ENCODE results near the gene TMEM128. TPM values are rescaled to one million over a fixed set of nuclear protein-coding genes. Genes with fewer than 3 reads are reported as not detected.

TMEM128 gene
- total and polyA plus RNA-seq, 8 donors, result 18.5 to 43.3 (median 40.4) TPM

- no peaks in the 10 kb centered on the region for H3K27me3 ChIP-seq
- peaks cover 0 to 65% of the 10 kb centered on the region in 2 donors for H3K36me3 ChIP-seq
- ATAC-seq, result no peak
- no peaks in the 10 kb centered on the region for H3K9me3 ChIP-seq
- peak overlapping the region in 1 of 2 donors; percentile 80 for H3K27ac ChIP-seq
- TF ChIP-seq CTCF (IDR thresholded peaks at IDR 0.05), result no peak
- H3K4me1 ChIP-seq, result peaks cover 0 to 6% of the 10 kb centered on the region in 2 donors
- intact Hi-C loops (cut with DNase I), result no loop called here
- no peak overlapping the region for H3K4me3 ChIP-seq
- no peak for DNase-seq
Observed at GRCh38 chr4:4270529-4270928, 22.5 kb upstream of the TMEM128 start.

- H3K27ac ChIP-seq, result peak overlapping the region; percentile 36 to 80
- no peak for TF ChIP-seq CTCF (IDR thresholded peaks at IDR 0.05)
- H3K9me3 ChIP-seq, result no peaks in the 10 kb centered on the region
- H3K4me3 ChIP-seq, result no peak overlapping the region
- peaks cover 0 to 58% of the 10 kb centered on the region in 2 donors for H3K36me3 ChIP-seq
- H3K4me1 ChIP-seq, result peaks cover 0 to 6% of the 10 kb centered on the region in 2 donors
- peak; percentile 68 for ATAC-seq
- H3K27me3 ChIP-seq, result no peaks in the 10 kb centered on the region
- no peak for DNase-seq
- intact Hi-C loops (cut with DNase I), result no loop called here
Observed at GRCh38 chr4:4269856-4270255, 21.8 kb upstream of the TMEM128 start.

- no peak for ATAC-seq
- H3K4me1 ChIP-seq, result peaks cover 0 to 6% of the 10 kb centered on the region in 2 donors
- DNase-seq, result no peak
- peaks cover 0 to 53% of the 10 kb centered on the region in 2 donors for H3K36me3 ChIP-seq
- H3K9me3 ChIP-seq, result no peaks in the 10 kb centered on the region
- TF ChIP-seq CTCF (IDR thresholded peaks at IDR 0.05), result no peak
- intact Hi-C loops (cut with DNase I), result no loop called here
- peak overlapping the region; percentile 36 to 80 for H3K27ac ChIP-seq
- no peak overlapping the region for H3K4me3 ChIP-seq
- no peaks in the 10 kb centered on the region for H3K27me3 ChIP-seq
Observed at GRCh38 chr4:4269331-4269731, 21.3 kb upstream of the TMEM128 start.

GRCh38 chr4:4268776-4269175 lies 20.8 kb upstream of the TMEM128 start:
- no peak for TF ChIP-seq CTCF (IDR thresholded peaks at IDR 0.05)
- peaks cover 0 to 47% of the 10 kb centered on the region in 2 donors for H3K36me3 ChIP-seq
- no peaks in the 10 kb centered on the region for H3K9me3 ChIP-seq
- DNase-seq (no peak), ATAC-seq (peak; percentile 66)
- no peaks in the 10 kb centered on the region for H3K27me3 ChIP-seq
- H3K4me1 ChIP-seq, result peaks cover 0 to 6% of the 10 kb centered on the region in 2 donors
- peak overlapping the region; percentile 36 to 80 for H3K27ac ChIP-seq
- intact Hi-C loops (cut with DNase I), result no loop called here
- H3K4me3 ChIP-seq, result no peak overlapping the region

GRCh38 chr4:4267981-4268380 lies 20.0 kb upstream of the TMEM128 start:
- intact Hi-C loops (cut with DNase I), result no loop called here
- no peak overlapping the region for H3K4me3 ChIP-seq
- H3K9me3 ChIP-seq, result no peaks in the 10 kb centered on the region
- H3K27ac ChIP-seq, result peak overlapping the region in 1 of 2 donors; percentile 80
- peak; percentile 21 for ATAC-seq
- H3K36me3 ChIP-seq, result peaks cover 0 to 40% of the 10 kb centered on the region in 2 donors
- no peak for DNase-seq
- peaks cover 0 to 6% of the 10 kb centered on the region in 2 donors for H3K4me1 ChIP-seq
- H3K27me3 ChIP-seq, result no peaks in the 10 kb centered on the region
- TF ChIP-seq CTCF (IDR thresholded peaks at IDR 0.05), result no peak

Data from left lung (tissue), 10 donors.